Measurements from ENCODE around the gene CENPB. TPM values are rescaled to one million over a fixed set of nuclear protein-coding genes. Genes with fewer than 3 reads are reported as not detected.
"Not testable (repeated sequence)": the region's sequence is repeated elsewhere in the genome, so short reads cannot be mapped to it uniquely, and the experiment has no call there.

Gene CENPB
- total RNA-seq, 2 experiments from 2014 or later, result 25.1 to 25.3 TPM

DNA sequence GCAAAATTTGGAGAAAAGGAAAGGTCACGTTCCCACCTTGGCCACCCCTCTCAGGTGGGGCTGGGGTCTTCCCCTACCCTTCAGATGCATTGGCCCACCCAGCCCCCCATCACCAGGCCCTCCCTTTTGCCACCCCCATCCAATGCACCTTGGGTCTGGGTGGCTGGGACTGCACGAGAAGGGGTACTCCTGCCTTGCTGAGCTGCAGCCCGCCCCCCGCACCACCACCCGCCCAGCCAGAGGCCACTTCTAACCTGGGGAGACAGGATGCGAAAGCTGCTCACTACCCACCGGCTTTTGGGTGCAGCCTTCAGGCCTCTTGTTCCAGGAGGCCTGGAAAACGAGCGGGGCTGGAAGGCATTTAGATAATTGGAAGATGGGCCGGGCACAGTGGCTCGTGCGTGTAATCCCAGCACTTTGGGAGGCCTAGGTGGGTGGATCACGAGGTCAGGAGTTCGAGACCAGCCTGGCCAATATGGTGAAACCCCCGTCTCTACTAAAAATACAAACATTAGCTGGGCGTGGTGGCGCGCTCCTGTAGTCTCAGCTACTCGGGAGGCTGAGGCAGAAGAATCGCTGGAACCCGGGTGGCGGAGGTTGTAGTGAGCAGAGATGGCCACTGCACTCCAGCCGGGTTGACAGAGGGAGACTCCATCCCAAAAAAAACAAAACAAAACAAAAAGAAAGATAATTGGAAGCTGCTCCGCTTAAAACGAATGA lies 8.3 kb upstream of the CENPB start:
- Mint-ChIP-seq H3K4me3 (peak overlapping the region; percentile 96), H3K27me3 (no peaks in the 10 kb centered on the region), H3K36me3 (ENCODE audit: low read depth) (peaks cover 39% of the 10 kb centered on the region), H3K9me3 (no peaks in the 10 kb centered on the region), H3K4me1 (ENCODE audit: low read depth) (peaks cover 37% of the 10 kb centered on the region), H3K27ac (peak overlapping the region; percentile 94)
- Histone ChIP-seq H3K27ac (ENCODE audit: low read depth in 1 of 2, low read length in 2 of 2) (peak overlapping the region; percentile 90 to 95), H3K27me3 (ENCODE audit: control insufficient read depth in 1 of 2, insufficient read depth in 2 of 2, low read length in 2 of 2) (no peaks in the 10 kb centered on the region), H3K36me3 (ENCODE audit: insufficient read depth, low read length) (peaks cover 14% of the 10 kb centered on the region), H3K9me3 (ENCODE audit: control insufficient read depth in 1 of 2, insufficient read depth in 1 of 2, low read length in 2 of 2) (no peaks in the 10 kb centered on the region), H3K4me3 (ENCODE audit: low read length) (peak overlapping the region; percentile 96), H3K4me1 (ENCODE audit: insufficient read depth, low read length) (peaks cover 40% of the 10 kb centered on the region)
- no peak for DNase-seq
- intact Hi-C loops (cut with DNase I, micrococcal nuclease), result loop anchor here in 1 of 2 experiments (1.0 kb wide), 1 partner anchor 25 kb away; the partner anchor contains the start of gene AP5S1
- TF ChIP-seq, protein P1, sequence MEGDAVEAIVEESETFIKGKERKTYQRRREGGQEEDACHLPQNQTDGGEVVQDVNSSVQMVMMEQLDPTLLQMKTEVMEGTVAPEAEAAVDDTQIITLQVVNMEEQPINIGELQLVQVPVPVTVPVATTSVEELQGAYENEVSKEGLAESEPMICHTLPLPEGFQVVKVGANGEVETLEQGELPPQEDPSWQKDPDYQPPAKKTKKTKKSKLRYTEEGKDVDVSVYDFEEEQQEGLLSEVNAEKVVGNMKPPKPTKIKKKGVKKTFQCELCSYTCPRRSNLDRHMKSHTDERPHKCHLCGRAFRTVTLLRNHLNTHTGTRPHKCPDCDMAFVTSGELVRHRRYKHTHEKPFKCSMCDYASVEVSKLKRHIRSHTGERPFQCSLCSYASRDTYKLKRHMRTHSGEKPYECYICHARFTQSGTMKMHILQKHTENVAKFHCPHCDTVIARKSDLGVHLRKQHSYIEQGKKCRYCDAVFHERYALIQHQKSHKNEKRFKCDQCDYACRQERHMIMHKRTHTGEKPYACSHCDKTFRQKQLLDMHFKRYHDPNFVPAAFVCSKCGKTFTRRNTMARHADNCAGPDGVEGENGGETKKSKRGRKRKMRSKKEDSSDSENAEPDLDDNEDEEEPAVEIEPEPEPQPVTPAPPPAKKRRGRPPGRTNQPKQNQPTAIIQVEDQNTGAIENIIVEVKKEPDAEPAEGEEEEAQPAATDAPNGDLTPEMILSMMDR (IDR thresholded peaks at IDR 0.05), result no peak
- no peak for ATAC-seq (ENCODE audit: poor library complexity)
- ChIA-PET CTCF (interaction anchor here (1.9 to 2.8 kb wide), 3 partner anchors 8 to 27 kb away, joined by 5 to 32 read pairs (median 16); partner anchors contain the start of genes ADISSP, AP5S1 and CENPB), POLR2A (interaction anchor here (1.2 to 3.0 kb wide), 6 partner anchors 8 to 138 kb away, joined by 3 to 35 read pairs (median 20); partner anchors contain the start of genes ADISSP, AP5S1 and CENPB)

DNA sequence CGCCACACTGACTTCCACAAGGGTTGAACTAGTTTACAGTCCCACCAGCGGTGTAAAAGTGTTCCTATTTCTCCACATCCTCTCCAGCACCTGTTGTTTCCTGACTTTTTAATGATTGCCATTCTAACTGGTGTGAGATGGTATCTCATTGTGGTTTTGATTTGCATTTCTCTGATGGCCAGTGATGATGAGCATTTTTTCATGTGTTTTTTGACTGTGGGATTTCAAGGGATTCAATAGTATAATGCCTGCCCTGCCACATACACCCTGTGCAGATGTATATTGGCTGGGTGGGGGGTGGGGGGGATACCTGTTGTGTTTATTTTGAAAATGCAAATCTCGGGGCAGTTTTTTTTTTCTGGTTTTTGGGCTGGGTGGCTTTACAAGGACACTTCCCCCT lies 7.6 kb upstream of the CENPB start:
- H3K27ac Mint-ChIP-seq; H3K27me3 Mint-ChIP-seq; H3K9me3 ChIP-seq (ENCODE audit: control insufficient read depth in 1 of 2, insufficient read depth in 1 of 2, low read length in 2 of 2); ATAC-seq (ENCODE audit: poor library complexity); H3K27ac ChIP-seq (ENCODE audit: low read depth in 1 of 2, low read length in 2 of 2); intact Hi-C loops (cut with DNase I, micrococcal nuclease); H3K27me3 ChIP-seq (ENCODE audit: control insufficient read depth in 1 of 2, insufficient read depth in 2 of 2, low read length in 2 of 2); H3K4me3 ChIP-seq (ENCODE audit: low read length); H3K9me3 Mint-ChIP-seq; H3K36me3 ChIP-seq (ENCODE audit: insufficient read depth, low read length); DNase-seq: not testable (repeated sequence)
- ChIA-PET POLR2A (interaction anchor here (2.0 to 3.0 kb wide), 3 partner anchors 17 to 26 kb away, joined by 4 to 35 read pairs (median 34); partner anchors contain the start of gene AP5S1), CTCF (interaction anchor here (2.4 to 2.8 kb wide), 2 partner anchors 8 to 26 kb away, joined by 16 to 32 read pairs; partner anchors contain the start of genes AP5S1 and CENPB)
- Mint-ChIP-seq H3K4me3 (peak overlapping the region; percentile 20), H3K36me3 (ENCODE audit: low read depth) (peaks cover 34% of the 10 kb centered on the region), H3K4me1 (ENCODE audit: low read depth) (peaks cover 30% of the 10 kb centered on the region)
- peaks cover 33% of the 10 kb centered on the region for H3K4me1 ChIP-seq (ENCODE audit: insufficient read depth, low read length)

DNA sequence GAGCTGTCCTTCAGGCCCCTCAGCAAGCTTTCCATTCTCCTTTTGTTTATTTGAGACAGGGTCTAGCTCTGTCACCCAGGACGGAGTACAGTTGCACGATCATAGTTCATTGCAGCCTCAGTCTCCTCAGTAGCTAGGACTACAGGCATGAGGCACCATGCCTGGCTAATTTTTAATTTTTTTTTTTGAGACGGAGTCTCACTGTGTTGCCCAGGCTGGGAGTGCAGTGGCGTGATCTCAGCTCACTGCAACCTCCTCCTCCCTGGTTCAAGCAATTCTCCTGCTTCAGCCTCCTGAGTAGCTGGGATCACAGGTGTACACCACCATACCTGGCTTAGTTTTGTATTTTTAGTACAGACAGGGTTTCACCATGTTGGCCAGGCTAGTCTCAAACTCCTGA lies 2.7 kb upstream of the CENPB start:
- H3K9me3 Mint-ChIP-seq; DNase-seq; H3K27me3 Mint-ChIP-seq; H3K27me3 ChIP-seq (ENCODE audit: control insufficient read depth in 1 of 2, insufficient read depth in 2 of 2, low read length in 2 of 2); H3K36me3 Mint-ChIP-seq (ENCODE audit: low read depth); H3K36me3 ChIP-seq (ENCODE audit: insufficient read depth, low read length); H3K9me3 ChIP-seq (ENCODE audit: control insufficient read depth in 1 of 2, insufficient read depth in 1 of 2, low read length in 2 of 2); H3K4me3 Mint-ChIP-seq; H3K27ac ChIP-seq (ENCODE audit: low read depth in 1 of 2, low read length in 2 of 2); ATAC-seq (ENCODE audit: poor library complexity); intact Hi-C loops (cut with DNase I, micrococcal nuclease); H3K4me3 ChIP-seq (ENCODE audit: low read length): not testable (repeated sequence)
- H3K4me1 Mint-ChIP-seq (ENCODE audit: low read depth), result peaks cover 30% of the 10 kb centered on the region
- POLR2A ChIA-PET, result interaction anchor here (8.5 kb wide), 1 partner anchor 25 kb away, joined by 89 read pairs; no protein-coding TSS in a partner anchor
- CTCF ChIA-PET, result interaction anchor here (1.5 to 4.3 kb wide), 2 partner anchors 31 to 66 kb away, joined by 5 to 59 read pairs; partner anchors contain the start of gene AP5S1
- peaks cover 32% of the 10 kb centered on the region for H3K4me1 ChIP-seq (ENCODE audit: insufficient read depth, low read length)
- H3K27ac Mint-ChIP-seq, result peak overlapping the region; percentile 37

DNA sequence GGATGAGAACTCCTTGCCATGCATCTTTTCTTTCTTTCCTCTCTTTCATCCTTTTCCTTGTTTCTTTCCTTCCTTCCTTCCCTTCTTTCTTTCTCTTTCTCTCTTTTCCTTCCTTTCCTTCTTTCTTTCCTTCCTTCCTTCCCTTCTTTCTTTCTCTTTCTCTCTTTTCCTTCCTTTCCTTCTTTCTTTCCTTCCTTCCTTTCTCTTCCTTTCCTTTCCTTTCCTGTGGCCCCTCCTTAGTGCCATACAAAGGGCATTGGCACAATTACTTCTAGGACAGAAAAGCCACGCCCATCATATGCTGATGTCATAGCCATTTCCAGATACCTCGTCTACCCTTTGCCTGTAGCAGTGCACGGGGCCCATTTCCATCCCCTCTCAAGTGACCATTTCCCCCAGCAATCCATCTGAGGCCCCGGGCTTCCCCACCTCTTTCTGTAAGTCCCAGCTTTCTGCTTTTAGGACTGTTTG lies 2.2 kb upstream of the CENPB start:
- TF ChIP-seq, protein P1 (IDR thresholded peaks at IDR 0.05), result no peak
- DNase-seq (no peak), ATAC-seq (ENCODE audit: poor library complexity) (no peak)
- no peaks in the 10 kb centered on the region for H3K9me3 Mint-ChIP-seq
- no peaks in the 10 kb centered on the region for H3K27me3 Mint-ChIP-seq
- Histone ChIP-seq H3K27ac (ENCODE audit: low read depth in 1 of 2, low read length in 2 of 2) (no peak overlapping the region), H3K36me3 (ENCODE audit: insufficient read depth, low read length) (no peaks in the 10 kb centered on the region), H3K27me3 (ENCODE audit: control insufficient read depth in 1 of 2, insufficient read depth in 2 of 2, low read length in 2 of 2) (no peaks in the 10 kb centered on the region), H3K9me3 (ENCODE audit: control insufficient read depth in 1 of 2, insufficient read depth in 1 of 2, low read length in 2 of 2) (peaks cover 0 to 3% of the 10 kb centered on the region in 2 experiments), H3K4me3 (ENCODE audit: low read length) (no peak overlapping the region), H3K4me1 (ENCODE audit: insufficient read depth, low read length) (peaks cover 32% of the 10 kb centered on the region)
- peak overlapping the region; percentile 69 for H3K4me3 Mint-ChIP-seq
- no peaks in the 10 kb centered on the region for H3K36me3 Mint-ChIP-seq (ENCODE audit: low read depth)
- peaks cover 30% of the 10 kb centered on the region for H3K4me1 Mint-ChIP-seq (ENCODE audit: low read depth)
- POLR2A ChIA-PET, result interaction anchor here (4.8 to 8.5 kb wide), 2 partner anchors 25 to 31 kb away, joined by 75 to 89 read pairs; partner anchors contain the start of gene AP5S1
- H3K27ac Mint-ChIP-seq, result peak overlapping the region; percentile 37
- intact Hi-C loops (cut with DNase I, micrococcal nuclease), result no loop called here
- CTCF ChIA-PET, result interaction anchor here (1.5 to 4.3 kb wide), 2 partner anchors 31 to 66 kb away, joined by 5 to 59 read pairs; partner anchors contain the start of gene AP5S1
